Endothelial cell (in vitro differentiated cells): ENCODE measurements around the gene IL6R. TPM values are rescaled to one million over a fixed set of nuclear protein-coding genes. Genes with fewer than 3 reads are reported as not detected.

ENCODE experiments used
- DNase-seq: peaks from one replicate; pipeline ENCODE4 v3.0.0; 2021; ENCODE audit warnings: low spot score
- H3K27ac Mint-ChIP-seq: one replicate; pipeline ENCODE4 v1.8.0; 2021; ENCODE audit warnings: mixed read lengths, inconsistent platforms; ENCODE audit not compliant: unreplicated experiment
- H3K27me3 Mint-ChIP-seq: one replicate; pipeline ENCODE4 v1.8.0; 2021; ENCODE audit warnings: mild to moderate bottlenecking, moderate library complexity, mixed read lengths, inconsistent platforms; ENCODE audit not compliant: unreplicated experiment
- H3K36me3 Mint-ChIP-seq: one replicate; pipeline ENCODE4 v1.8.0; 2021; ENCODE audit warnings: mild to moderate bottlenecking, low read depth, mixed read lengths, inconsistent platforms; ENCODE audit not compliant: unreplicated experiment
- H3K4me1 Mint-ChIP-seq: one replicate; pipeline ENCODE4 v1.8.0; 2021; ENCODE audit warnings: mild to moderate bottlenecking, mixed read lengths, inconsistent platforms; ENCODE audit not compliant: unreplicated experiment
- H3K4me3 Mint-ChIP-seq: one replicate; pipeline ENCODE4 v1.8.0; 2021; ENCODE audit warnings: mild to moderate bottlenecking, mixed read lengths, inconsistent platforms; ENCODE audit not compliant: unreplicated experiment
- H3K9me3 Mint-ChIP-seq: one replicate; pipeline ENCODE4 v1.8.0; 2021; ENCODE audit warnings: mixed read lengths, inconsistent platforms; ENCODE audit not compliant: unreplicated experiment
- CTCF ChIP-seq: fragments of 200-600 bp; sonication (generic); IDR thresholded peaks from one replicate; pipeline ENCODE4 v1.5.0; 2021; ENCODE audit warnings: antibody characterized with exemption; ENCODE audit not compliant: unreplicated experiment
- total RNA-seq: library from RNA; stranded (reverse); fragmentation: NEBNext Ultra II Directional; extraction: Animal tissue kit (Norgen Biotek cat#: 25700); gene quantifications from one replicate; pipeline ENCODE4 v1.2.1, GENCODE V29; 2021; ENCODE audit not compliant: unreplicated experiment

IL6R gene
- total RNA-seq, 1 donor from 2014 or later = 1.0 TPM

- TF ChIP-seq CTCF = no peak
- Mint-ChIP-seq H3K36me3 (peaks cover 3% of the 10 kb centered on the region), H3K4me3 (no peak overlapping the region), H3K27ac (no peak overlapping the region), H3K9me3 (no peaks in the 10 kb centered on the region), H3K27me3 (peaks cover 11% of the 10 kb centered on the region), H3K4me1 (peaks cover 12% of the 10 kb centered on the region)
- DNase-seq = no peak
Measured at GRCh38 chr1:154429118-154429517, 24.0 kb downstream of the IL6R start.

- DNase-seq = no peak
- Mint-ChIP-seq H3K36me3 (peaks cover 3% of the 10 kb centered on the region), H3K4me1 (peaks cover 10% of the 10 kb centered on the region), H3K4me3 (no peak overlapping the region), H3K27ac (no peak overlapping the region), H3K9me3 (no peaks in the 10 kb centered on the region), H3K27me3 (peaks cover 11% of the 10 kb centered on the region)
- no peak for TF ChIP-seq CTCF
Measured at GRCh38 chr1:154429841-154430611, 24.9 kb downstream of the IL6R start.

GRCh38 chr1:154430903-154431302, 25.8 kb downstream of the IL6R start:
- Mint-ChIP-seq H3K27ac (no peak overlapping the region), H3K9me3 (no peaks in the 10 kb centered on the region), H3K4me1 (peaks cover 10% of the 10 kb centered on the region), H3K4me3 (no peak overlapping the region), H3K27me3 (peaks cover 8% of the 10 kb centered on the region), H3K36me3 (peaks cover 3% of the 10 kb centered on the region)
- no peak for TF ChIP-seq CTCF
- DNase-seq = no peak

GRCh38 chr1:154431586-154432373, 26.6 kb downstream of the IL6R start:
- peaks cover 8% of the 10 kb centered on the region for H3K27me3 Mint-ChIP-seq
- TF ChIP-seq CTCF = no peak
- no peak overlapping the region for H3K27ac Mint-ChIP-seq
- H3K4me3 Mint-ChIP-seq = no peak overlapping the region
- H3K36me3 Mint-ChIP-seq = peaks cover 3% of the 10 kb centered on the region
- H3K4me1 Mint-ChIP-seq = peaks cover 10% of the 10 kb centered on the region
- no peak for DNase-seq
- H3K9me3 Mint-ChIP-seq = no peaks in the 10 kb centered on the region
